Urinary bladder (tissue), 4 donors: Measurements from ENCODE around the gene MMP24. TPM values are rescaled to one million over a fixed set of nuclear protein-coding genes. Genes with fewer than 3 reads are reported as not detected.

Experiments
- DNase-seq: peaks from one replicate; pipeline ENCODE4 v3.0.0-alpha.2; 2015; ENCODE audit errors: extremely low spot score
- H3K27ac ChIP-seq: one replicate; pipeline ENCODE4 v1.5.1; 2013; ENCODE audit warnings: low read depth, mild to moderate bottlenecking, moderate library complexity
- H3K36me3 ChIP-seq: one replicate; pipeline ENCODE4 v1.6.1; 2013; ENCODE audit warnings: mild to moderate bottlenecking, moderate library complexity; ENCODE audit not compliant: insufficient read depth
- H3K4me1 ChIP-seq: one replicate; pipeline ENCODE4 v1.6.1; 2013; ENCODE audit warnings: mild to moderate bottlenecking, moderate library complexity; ENCODE audit not compliant: insufficient read depth
- H3K4me3 ChIP-seq: one replicate; pipeline ENCODE4 v1.5.1; 2013; ENCODE audit warnings: low read depth, low read length
- WGBS: extraction: QIAGEN DNeasy Blood & Tissue Kit; methylation state at CpG from one replicate; pipeline ENCODE4 v1.1.7; 2013; 5-methylcytosine and 5-hydroxymethylcytosine counted together
- polyA plus RNA-seq: library from polyadenylated mRNA; stranded (reverse); fragments of 200-250 nt; gene quantifications from one replicate; pipeline ENCODE4 v1.2.3, GENCODE V29; 2013
- total RNA-seq: library from RNA; depleted of rRNA; stranded (reverse); fragments of >200 nt; gene quantifications from one replicate; pipeline ENCODE4 v1.2.3, GENCODE V29; 2014
- donor health status: healthy with polysubstance abuse.
- donor health status: healthy.

MMP24 gene
- total and polyA plus RNA-seq, 2 donors = 0.67 to 1.5 TPM

GRCh38 chr20:35292504-35293285 lies 66.2 kb downstream of the MMP24 start:
- H3K27ac ChIP-seq = no peak overlapping the region
- no peak for DNase-seq
- no peak overlapping the region for H3K4me3 ChIP-seq
- H3K36me3 ChIP-seq = no peaks in the 10 kb centered on the region
- 57% methylated on average over 23 of the region's 23 CpGs for WGBS
- no peaks in the 10 kb centered on the region for H3K4me1 ChIP-seq

GRCh38 chr20:35293303-35294292 lies 67.1 kb downstream of the MMP24 start:
- no peak for DNase-seq
- no peaks in the 10 kb centered on the region for H3K36me3 ChIP-seq
- no peaks in the 10 kb centered on the region for H3K4me1 ChIP-seq
- no peak overlapping the region for H3K4me3 ChIP-seq
- 87% methylated on average over 19 of the region's 19 CpGs for WGBS
- no peak overlapping the region for H3K27ac ChIP-seq

GRCh38 chr20:35294293-35294685 lies 67.8 kb downstream of the MMP24 start:
- no peaks in the 10 kb centered on the region for H3K4me1 ChIP-seq
- H3K4me3 ChIP-seq = no peak overlapping the region
- H3K36me3 ChIP-seq = no peaks in the 10 kb centered on the region
- 48% methylated on average over 5 of the region's 5 CpGs for WGBS
- no peak for DNase-seq
- H3K27ac ChIP-seq = no peak overlapping the region

GRCh38 chr20:35295058-35295457 lies 68.6 kb downstream of the MMP24 start:
- DNase-seq = no peak
- Histone ChIP-seq H3K4me1 (no peaks in the 10 kb centered on the region), H3K4me3 (no peak overlapping the region), H3K27ac (no peak overlapping the region), H3K36me3 (no peaks in the 10 kb centered on the region)
- WGBS = 63% methylated on average over 8 of the region's 8 CpGs

- WGBS = 80% methylated on average over 8 of the region's 8 CpGs
- DNase-seq = no peak
- no peaks in the 10 kb centered on the region for H3K36me3 ChIP-seq
- no peaks in the 10 kb centered on the region for H3K4me1 ChIP-seq
- H3K4me3 ChIP-seq = no peak overlapping the region
- H3K27ac ChIP-seq = no peak overlapping the region
Measured at GRCh38 chr20:35295674-35296073, 69.2 kb downstream of the MMP24 start.

GRCh38 chr20:35296101-35296554 lies 69.6 kb downstream of the MMP24 start:
- H3K4me3 ChIP-seq = no peak overlapping the region
- WGBS = 54% methylated on average over 9 of the region's 9 CpGs

GRCh38 chr20:35297155-35297554 lies 70.7 kb downstream of the MMP24 start:
- Histone ChIP-seq H3K4me3 (no peak overlapping the region), H3K4me1 (no peaks in the 10 kb centered on the region), H3K36me3 (no peaks in the 10 kb centered on the region), H3K27ac (no peak overlapping the region)
- WGBS = 45% methylated on average over 8 of the region's 8 CpGs
- no peak for DNase-seq

More at GRCh38 chr20:35296101-35296554, 69.6 kb downstream of the MMP24 start:
- H3K27ac ChIP-seq = no peak overlapping the region
- H3K36me3 ChIP-seq = no peaks in the 10 kb centered on the region
- no peaks in the 10 kb centered on the region for H3K4me1 ChIP-seq
- DNase-seq = no peak

- no peaks in the 10 kb centered on the region for H3K4me1 ChIP-seq
- no peak overlapping the region for H3K4me3 ChIP-seq
- no peak for DNase-seq
- no peaks in the 10 kb centered on the region for H3K36me3 ChIP-seq
- H3K27ac ChIP-seq = no peak overlapping the region
- 88% methylated on average over 14 of the region's 14 CpGs for WGBS
Measured at GRCh38 chr20:35297740-35298139, 71.2 kb downstream of the MMP24 start.

GRCh38 chr20:35298264-35298663 lies 71.8 kb downstream of the MMP24 start:
- H3K36me3 ChIP-seq = no peaks in the 10 kb centered on the region
- H3K27ac ChIP-seq = no peak overlapping the region
- no peaks in the 10 kb centered on the region for H3K4me1 ChIP-seq
- DNase-seq = no peak
- WGBS = 25% methylated on average over 5 of the region's 5 CpGs
- H3K4me3 ChIP-seq = no peak overlapping the region

GRCh38 chr20:35299780-35300179 lies 73.3 kb downstream of the MMP24 start:
- Histone ChIP-seq H3K4me1 (no peaks in the 10 kb centered on the region), H3K4me3 (no peak overlapping the region), H3K36me3 (no peaks in the 10 kb centered on the region), H3K27ac (no peak overlapping the region)
- 82% methylated on average over 4 of the region's 4 CpGs for WGBS
- DNase-seq = no peak

GRCh38 chr20:35300469-35301262 lies 74.2 kb downstream of the MMP24 start:
- Histone ChIP-seq H3K27ac (no peak overlapping the region), H3K4me3 (no peak overlapping the region), H3K4me1 (no peaks in the 10 kb centered on the region), H3K36me3 (no peaks in the 10 kb centered on the region)
- WGBS = 85% methylated on average over 4 of the region's 4 CpGs
- DNase-seq = no peak

GRCh38 chr20:35301426-35301825 lies 74.9 kb downstream of the MMP24 start:
- no peaks in the 10 kb centered on the region for H3K36me3 ChIP-seq
- H3K4me3 ChIP-seq = no peak overlapping the region
- no peaks in the 10 kb centered on the region for H3K4me1 ChIP-seq
- H3K27ac ChIP-seq = no peak overlapping the region
- DNase-seq = no peak
- WGBS = 85% methylated on average over 2 of the region's 2 CpGs
